Spleen (tissue), 7 donors: ENCODE data around the gene KHK.
A peak's percentile ranks its signal among the peaks of the same experiment; 100 is the strongest.

Experiments
- POLR2A ChIP-seq, 3 donors: fragments of 450-650 bp; IDR thresholded peaks; one replicate each; pipeline ENCODE4 v1.5.1; 2017; ENCODE audit warnings: antibody characterized with exemption in 3 of 3, mild to moderate bottlenecking in 1 of 3
- TF ChIP-seq, protein P1 (sequence below), 11 experiments: fragments of 200-600 bp in 7 of 11; fragments of 450-650 bp in 4 of 11; sonication (generic) in 4 of 11; IDR thresholded peaks in 8 of 11; conservative IDR thresholded peaks in 3 of 11; 1 replicate in 7 of 11; 2 replicates in 4 of 11; pipeline versions ENCODE4 v1.4.0 to v1.8.0; 2016 to 2021; ENCODE audit warnings: antibody characterized with exemption in 11 of 11, inconsistent platforms in 4 of 11, mild to moderate bottlenecking in 1 of 11
- donor health status: DM: no; HTN: no; CAD: no; lungs with moderate emphysema.
- donor health status: DM: no; HTN: no; CAD: no.
- donor health status: DM: no; HTN: no; CAD: no.

DNA sequence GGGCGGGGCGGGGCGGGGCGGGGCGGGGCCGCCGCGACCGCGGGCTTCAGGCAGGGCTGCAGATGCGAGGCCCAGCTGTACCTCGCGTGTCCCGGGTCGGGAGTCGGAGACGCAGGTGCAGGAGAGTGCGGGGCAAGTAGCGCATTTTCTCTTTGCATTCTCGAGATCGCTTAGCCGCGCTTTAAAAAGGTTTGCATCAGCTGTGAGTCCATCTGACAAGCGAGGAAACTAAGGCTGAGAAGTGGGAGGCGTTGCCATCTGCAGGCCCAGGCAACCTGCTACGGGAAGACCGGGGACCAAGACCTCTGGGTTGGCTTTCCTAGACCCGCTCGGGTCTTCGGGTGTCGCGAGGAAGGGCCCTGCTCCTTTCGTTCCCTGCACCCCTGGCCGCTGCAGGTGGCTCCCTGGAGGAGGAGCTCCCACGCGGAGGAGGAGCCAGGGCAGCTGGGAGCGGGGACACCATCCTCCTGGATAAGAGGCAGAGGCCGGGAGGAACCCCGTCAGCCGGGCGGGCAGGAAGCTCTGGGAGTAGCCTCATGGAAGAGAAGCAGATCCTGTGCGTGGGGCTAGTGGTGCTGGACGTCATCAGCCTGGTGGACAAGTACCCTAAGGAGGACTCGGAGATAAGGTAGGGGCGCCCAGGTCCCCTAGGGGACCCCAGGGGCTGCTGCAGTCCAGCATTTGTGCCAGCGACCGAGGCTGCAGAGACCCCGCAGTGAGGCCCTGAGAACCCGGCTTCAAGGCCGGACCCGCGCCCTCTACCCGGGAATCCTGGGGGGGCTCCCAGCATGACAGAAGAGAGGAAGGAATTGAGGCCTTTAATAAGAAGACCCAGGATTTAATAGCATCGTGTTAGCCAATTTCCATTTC is at the start of gene KHK:
- TF ChIP-seq, protein P1, sequence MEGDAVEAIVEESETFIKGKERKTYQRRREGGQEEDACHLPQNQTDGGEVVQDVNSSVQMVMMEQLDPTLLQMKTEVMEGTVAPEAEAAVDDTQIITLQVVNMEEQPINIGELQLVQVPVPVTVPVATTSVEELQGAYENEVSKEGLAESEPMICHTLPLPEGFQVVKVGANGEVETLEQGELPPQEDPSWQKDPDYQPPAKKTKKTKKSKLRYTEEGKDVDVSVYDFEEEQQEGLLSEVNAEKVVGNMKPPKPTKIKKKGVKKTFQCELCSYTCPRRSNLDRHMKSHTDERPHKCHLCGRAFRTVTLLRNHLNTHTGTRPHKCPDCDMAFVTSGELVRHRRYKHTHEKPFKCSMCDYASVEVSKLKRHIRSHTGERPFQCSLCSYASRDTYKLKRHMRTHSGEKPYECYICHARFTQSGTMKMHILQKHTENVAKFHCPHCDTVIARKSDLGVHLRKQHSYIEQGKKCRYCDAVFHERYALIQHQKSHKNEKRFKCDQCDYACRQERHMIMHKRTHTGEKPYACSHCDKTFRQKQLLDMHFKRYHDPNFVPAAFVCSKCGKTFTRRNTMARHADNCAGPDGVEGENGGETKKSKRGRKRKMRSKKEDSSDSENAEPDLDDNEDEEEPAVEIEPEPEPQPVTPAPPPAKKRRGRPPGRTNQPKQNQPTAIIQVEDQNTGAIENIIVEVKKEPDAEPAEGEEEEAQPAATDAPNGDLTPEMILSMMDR (IDR thresholded peaks at IDR 0.05 in 8 of 11, conservative IDR thresholded peaks at IDR 0.05 in 3 of 11), result peak in 6 of 11 experiments; percentile 3 to 57 (median 26)
- TF ChIP-seq POLR2A (IDR thresholded peaks at IDR 0.05), result no peak
